Transverse colon (tissue), 4 donors: Measurements from ENCODE around the gene ARPC1A. TPM values are rescaled to one million over a fixed set of nuclear protein-coding genes. Genes with fewer than 3 reads are reported as not detected.

Experiments
- DNase-seq: peaks from one replicate; pipeline ENCODE4 v3.0.0-alpha.2; 2019
- H3K27ac ChIP-seq, 4 donors: fragments of 200-600 bp; sonication (generic); 2 replicates each; pipeline ENCODE4 v1.5.1; 2016 to 2018; ENCODE audit warnings: inconsistent platforms in 4 of 4
- H3K27me3 ChIP-seq: fragments of 200-600 bp; sonication (generic); 2 replicates; pipeline ENCODE4 v1.5.1; 2017; ENCODE audit warnings: inconsistent platforms
- H3K36me3 ChIP-seq, 4 donors: fragments of 200-600 bp; sonication (generic); 2 replicates each; pipeline ENCODE4 v1.5.1; 2017 to 2019; ENCODE audit warnings: inconsistent platforms in 4 of 4
- H3K4me1 ChIP-seq, 4 donors: fragments of 200-600 bp; sonication (generic); 2 replicates each; pipeline ENCODE4 v1.5.1; 2017 to 2020; ENCODE audit warnings: inconsistent platforms in 4 of 4
- H3K4me3 ChIP-seq, 4 donors: fragments of 200-600 bp; sonication (generic); 1 replicate in 1 of 4; 2 replicates in 3 of 4; pipeline versions ENCODE4 v1.5.1 to v1.6.1; 2017 to 2019; ENCODE audit warnings: inconsistent platforms in 4 of 4
- H3K9me3 ChIP-seq, 2 donors: fragments of 200-600 bp; sonication (generic); 2 replicates each; pipeline ENCODE4 v1.5.1; 2017 to 2019; ENCODE audit warnings: inconsistent platforms in 2 of 2
- CTCF ChIP-seq, 5 experiments: fragments of 200-600 bp in 3 of 5; fragments of 450-650 bp in 2 of 5; sonication (generic) in 3 of 5; IDR thresholded peaks; 1 replicate in 2 of 5; 2 replicates in 3 of 5; pipeline ENCODE4 v1.5.1; 2016 to 2017; ENCODE audit warnings: antibody characterized with exemption in 5 of 5, inconsistent platforms in 3 of 5, mild to moderate bottlenecking in 2 of 5, moderate library complexity in 1 of 5
- EP300 ChIP-seq: sonication (generic); formaldehyde crosslinking; IDR thresholded peaks from one replicate; pipeline ENCODE4 v1.6.1; 2017; ENCODE audit warnings: antibody characterized with exemption, low read depth
- POLR2A ChIP-seq: fragments of 450-650 bp; IDR thresholded peaks from one replicate; pipeline ENCODE4 v1.6.1; 2016; ENCODE audit warnings: antibody characterized with exemption, mild to moderate bottlenecking, moderate library complexity
- POLR2AphosphoS5 ChIP-seq, 3 donors: sonication (generic); formaldehyde crosslinking; IDR thresholded peaks; one replicate each; pipeline ENCODE4 v1.6.1; 2016; ENCODE audit warnings: antibody characterized with exemption in 3 of 3
- WGBS, 2 donors: methylation state at CpG; one replicate each; pipeline ENCODE4 v1.1.5; 2018; ENCODE audit warnings: low coverage in 1 of 2; 5-methylcytosine and 5-hydroxymethylcytosine counted together
- in situ Hi-C, 4 donors: fragments of 200-750 bp; cut with MboI; loops; one replicate each; pipeline versions ENCODE4 v1.15.0 to v1.15.1; 2017; ENCODE audit warnings: low sequenced_read_pairs in 3 of 4, low pct_ligation_motif_present in 1 of 4, low pct_unique_long_range_greater_than_20kb in 1 of 4
- intact Hi-C: fragments of 100-400 bp; cut with DNase I; formaldehyde crosslinking; loops from one replicate; pipeline ENCODE4 v1.15.1; 2023; ENCODE audit warnings: low total_unique reads
- total RNA-seq, 4 donors: library from RNA; depleted of rRNA; stranded (reverse); fragments of >200 nt; gene quantifications; one replicate each; pipeline ENCODE4 v1.1.0, GENCODE V29; 2016

The ARPC1A gene
- total RNA-seq, 4 donors from 2014 or later = 104 to 186 (median 147) TPM

GRCh38 chr7:99407872-99408378 is 82.2 kb downstream of the ARPC1A start:
- intact Hi-C loops = no loop called here
- H3K27ac ChIP-seq = peak overlapping the region; percentile 91 to 99 (median 93)
- H3K36me3 ChIP-seq = peaks cover 0 to 24% (median 10%) of the 10 kb centered on the region in 4 donors
- in situ Hi-C loops = no loop called here
- H3K27me3 ChIP-seq = no peaks in the 10 kb centered on the region
- 0% methylated on average over 27 of the region's 28 CpGs; no CpG with 5 or more reads in 1 of the 2 donors for WGBS, 2 donors
- H3K9me3 ChIP-seq = no peaks in the 10 kb centered on the region
- peak; percentile 50 for DNase-seq
- peaks cover 16 to 40% (median 30%) of the 10 kb centered on the region in 4 donors for H3K4me1 ChIP-seq
- H3K4me3 ChIP-seq = peak overlapping the region; percentile 85 to 99 (median 88)
- TF ChIP-seq EP300 = no peak
- no peak for TF ChIP-seq POLR2A
- no peak for TF ChIP-seq POLR2AphosphoS5 (IDR thresholded peaks at IDR 0.05)
- TF ChIP-seq CTCF (IDR thresholded peaks at IDR 0.05) = no peak

- WGBS, 2 donors = 0% methylated on average over 54 of the region's 72 CpGs; no CpG with 5 or more reads in 1 of the 2 donors
- H3K36me3 ChIP-seq = peaks cover 0 to 30% (median 14%) of the 10 kb centered on the region in 4 donors
- peak; percentile 93 for DNase-seq
- intact Hi-C loops (no loop called here), in situ Hi-C loops (no loop called here)
- TF ChIP-seq POLR2A (peak; percentile 95), POLR2AphosphoS5 (IDR thresholded peaks at IDR 0.05) (peak; percentile 96 to 98 (median 98)), CTCF (IDR thresholded peaks at IDR 0.05) (peak in 3 of 5 experiments; percentile 12 to 66 (median 62)), EP300 (no peak)
- no peaks in the 10 kb centered on the region for H3K27me3 ChIP-seq
- H3K4me3 ChIP-seq = peak within 1 kb of the TSS; percentile 85 to 99 (median 88)
- peak within 1 kb of the TSS; percentile 91 to 99 (median 93) for H3K27ac ChIP-seq
- H3K9me3 ChIP-seq = no peaks in the 10 kb centered on the region
- H3K4me1 ChIP-seq = peaks cover 16 to 40% (median 30%) of the 10 kb centered on the region in 4 donors
These were observed 82.9 kb downstream of the ARPC1A start, which contains the start of the genes BUD31 and PDAP1 for GRCh38 chr7:99408379-99409191. Gene BUD31, plus strand, starts transcription at chr7:99408969. Its CDS starts 2,124 bp downstream, at chr7:99411093. Gene PDAP1, minus strand, starts transcription at chr7:99408597. Its CDS starts 49 bp downstream, at chr7:99408548.

GRCh38 chr7:99409192-99409572 is 83.5 kb downstream of the ARPC1A start:
- in situ Hi-C loops = no loop called here
- Histone ChIP-seq H3K36me3 (peaks cover 0 to 34% (median 16%) of the 10 kb centered on the region in 4 donors), H3K27ac (peak overlapping the region; percentile 91 to 99 (median 93)), H3K9me3 (no peaks in the 10 kb centered on the region), H3K27me3 (no peaks in the 10 kb centered on the region), H3K4me1 (peaks cover 16 to 40% (median 30%) of the 10 kb centered on the region in 4 donors), H3K4me3 (peak overlapping the region; percentile 85 to 99 (median 88))
- intact Hi-C loops = no loop called here
- TF ChIP-seq CTCF (IDR thresholded peaks at IDR 0.05) (no peak), POLR2A (no peak), EP300 (no peak), POLR2AphosphoS5 (IDR thresholded peaks at IDR 0.05) (no peak)
- DNase-seq = no peak
- WGBS, 2 donors = 0% methylated on average over 11 to 18 of the region's 18 CpGs

GRCh38 chr7:99409806-99410205 is 84.1 kb downstream of the ARPC1A start:
- WGBS, 2 donors = 27 to 33% methylated on average over 3 of the region's 3 CpGs
- no peaks in the 10 kb centered on the region for H3K27me3 ChIP-seq
- in situ Hi-C loops (loop anchor here in 1 of 4 donors (10.0 kb wide), 1 partner anchor 45 kb away; no protein-coding TSS in a partner anchor), intact Hi-C loops (no loop called here)
- H3K36me3 ChIP-seq = peaks cover 0 to 39% (median 19%) of the 10 kb centered on the region in 4 donors
- H3K27ac ChIP-seq = peak overlapping the region; percentile 91 to 99 (median 93)
- H3K4me3 ChIP-seq = peak overlapping the region in 3 of 4 donors; percentile 87 to 99 (median 90)
- DNase-seq = no peak
- no peak for TF ChIP-seq CTCF (IDR thresholded peaks at IDR 0.05)
- no peak for TF ChIP-seq POLR2A
- no peaks in the 10 kb centered on the region for H3K9me3 ChIP-seq
- H3K4me1 ChIP-seq = peaks cover 16 to 40% (median 27%) of the 10 kb centered on the region in 4 donors
